ENCODE results near the gene SLC66A3. TPM values are rescaled to one million over a fixed set of nuclear protein-coding genes. Genes with fewer than 3 reads are reported as not detected.
A peak's percentile ranks its signal among the peaks of the same experiment; 100 is the strongest.

Gene SLC66A3
- total RNA-seq, 1 donor from 2014 or later, result 6.0 TPM

DNA sequence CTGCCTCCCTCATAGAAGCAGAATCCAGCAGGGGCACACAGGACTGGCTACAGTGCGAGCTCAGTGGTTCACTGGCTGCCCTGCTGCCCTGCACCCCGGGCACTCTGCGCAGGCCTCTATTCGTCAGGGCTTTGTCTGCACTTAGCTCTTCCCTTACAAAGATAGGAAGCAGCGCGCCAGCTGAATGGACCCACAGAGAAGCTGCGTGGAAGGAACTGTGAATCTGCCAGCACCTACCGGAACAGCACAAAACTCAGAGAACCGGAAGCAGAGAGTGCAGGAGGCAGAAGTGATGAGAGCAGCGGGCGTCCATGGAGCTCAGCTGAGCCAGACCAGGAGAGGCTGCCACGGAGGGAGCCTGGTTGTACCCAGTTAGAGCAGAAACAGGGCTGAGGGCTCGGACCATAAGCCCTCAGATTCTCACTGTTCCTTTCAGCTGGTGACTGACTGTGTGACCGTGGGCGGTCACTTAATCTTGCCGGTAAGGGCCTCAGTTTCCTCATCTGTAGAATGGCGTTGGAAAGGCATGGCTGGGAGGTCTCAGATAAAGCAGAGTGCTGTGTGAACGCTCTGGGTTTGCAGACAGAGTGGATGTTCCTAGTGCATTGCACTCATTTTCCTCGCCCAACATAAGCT, 23.1 kb upstream of the SLC66A3 start:
- Mint-ChIP-seq H3K9me3 (no peaks in the 10 kb centered on the region), H3K4me3 (peak overlapping the region; percentile 81), H3K36me3 (no peaks in the 10 kb centered on the region), H3K27me3 (ENCODE audit: low read depth) (peaks cover 11% of the 10 kb centered on the region), H3K4me1 (peaks cover 15% of the 10 kb centered on the region), H3K27ac (peak overlapping the region; percentile 21)
- DNase-seq (ENCODE audit: low spot score in 2 of 2, unreplicated experiment in 2 of 2), result no peak
- TF ChIP-seq, protein P1, sequence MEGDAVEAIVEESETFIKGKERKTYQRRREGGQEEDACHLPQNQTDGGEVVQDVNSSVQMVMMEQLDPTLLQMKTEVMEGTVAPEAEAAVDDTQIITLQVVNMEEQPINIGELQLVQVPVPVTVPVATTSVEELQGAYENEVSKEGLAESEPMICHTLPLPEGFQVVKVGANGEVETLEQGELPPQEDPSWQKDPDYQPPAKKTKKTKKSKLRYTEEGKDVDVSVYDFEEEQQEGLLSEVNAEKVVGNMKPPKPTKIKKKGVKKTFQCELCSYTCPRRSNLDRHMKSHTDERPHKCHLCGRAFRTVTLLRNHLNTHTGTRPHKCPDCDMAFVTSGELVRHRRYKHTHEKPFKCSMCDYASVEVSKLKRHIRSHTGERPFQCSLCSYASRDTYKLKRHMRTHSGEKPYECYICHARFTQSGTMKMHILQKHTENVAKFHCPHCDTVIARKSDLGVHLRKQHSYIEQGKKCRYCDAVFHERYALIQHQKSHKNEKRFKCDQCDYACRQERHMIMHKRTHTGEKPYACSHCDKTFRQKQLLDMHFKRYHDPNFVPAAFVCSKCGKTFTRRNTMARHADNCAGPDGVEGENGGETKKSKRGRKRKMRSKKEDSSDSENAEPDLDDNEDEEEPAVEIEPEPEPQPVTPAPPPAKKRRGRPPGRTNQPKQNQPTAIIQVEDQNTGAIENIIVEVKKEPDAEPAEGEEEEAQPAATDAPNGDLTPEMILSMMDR (IDR thresholded peaks at IDR 0.05; ENCODE audit: unreplicated experiment), result no peak

- no peak for DNase-seq (ENCODE audit: low spot score in 2 of 2, unreplicated experiment in 2 of 2)
- Mint-ChIP-seq H3K9me3 (no peaks in the 10 kb centered on the region), H3K36me3 (no peaks in the 10 kb centered on the region), H3K4me1 (peaks cover 15% of the 10 kb centered on the region), H3K27me3 (ENCODE audit: low read depth) (peaks cover 17% of the 10 kb centered on the region), H3K27ac (peak overlapping the region; percentile 92), H3K4me3 (peak overlapping the region; percentile 81)
- TF ChIP-seq, protein P1 (IDR thresholded peaks at IDR 0.05; ENCODE audit: unreplicated experiment), result no peak
Observed at GRCh38 chr2:11133238-11133935, 21.9 kb upstream of the SLC66A3 start.

DNA sequence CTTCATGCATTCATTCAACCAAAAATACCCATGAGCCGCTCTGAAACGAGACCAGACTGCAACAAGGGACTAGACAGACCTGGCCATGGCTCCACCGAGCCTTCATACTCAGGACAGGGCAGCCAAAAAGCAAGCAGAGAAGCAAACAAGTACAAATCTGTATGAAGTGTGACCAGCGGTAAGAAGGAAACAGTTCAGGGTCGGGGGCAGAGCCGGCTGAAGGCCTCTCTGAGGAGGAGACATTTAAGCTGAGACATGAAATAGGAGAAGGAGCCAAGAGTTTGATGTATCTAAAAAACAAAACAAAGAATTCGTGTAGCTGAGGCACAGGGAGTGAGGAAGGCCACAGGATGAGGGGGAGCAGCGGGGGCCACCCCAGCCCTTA, 21.3 kb upstream of the SLC66A3 start:
- peaks cover 15% of the 10 kb centered on the region for H3K4me1 Mint-ChIP-seq
- DNase-seq (ENCODE audit: low spot score in 2 of 2, unreplicated experiment in 2 of 2), result no peak
- peaks cover 17% of the 10 kb centered on the region for H3K27me3 Mint-ChIP-seq (ENCODE audit: low read depth)
- no peaks in the 10 kb centered on the region for H3K36me3 Mint-ChIP-seq
- TF ChIP-seq, protein P1 (IDR thresholded peaks at IDR 0.05; ENCODE audit: unreplicated experiment), result no peak
- H3K27ac Mint-ChIP-seq, result no peak overlapping the region
- H3K9me3 Mint-ChIP-seq, result no peaks in the 10 kb centered on the region
- no peak overlapping the region for H3K4me3 Mint-ChIP-seq

GRCh38 chr2:11134349-11134748, 20.9 kb upstream of the SLC66A3 start:
- no peak overlapping the region for H3K4me3 Mint-ChIP-seq
- H3K27me3 Mint-ChIP-seq (ENCODE audit: low read depth), result peaks cover 17% of the 10 kb centered on the region
- H3K9me3 Mint-ChIP-seq, result no peaks in the 10 kb centered on the region
- no peak overlapping the region for H3K27ac Mint-ChIP-seq
- peaks cover 15% of the 10 kb centered on the region for H3K4me1 Mint-ChIP-seq
- DNase-seq (ENCODE audit: low spot score in 2 of 2, unreplicated experiment in 2 of 2), result no peak
- TF ChIP-seq, protein P1 (IDR thresholded peaks at IDR 0.05; ENCODE audit: unreplicated experiment), result no peak
- no peaks in the 10 kb centered on the region for H3K36me3 Mint-ChIP-seq

- H3K27ac Mint-ChIP-seq, result no peak overlapping the region
- TF ChIP-seq, protein P1 (IDR thresholded peaks at IDR 0.05; ENCODE audit: unreplicated experiment), result no peak
- H3K4me3 Mint-ChIP-seq, result no peak overlapping the region
- no peak for DNase-seq (ENCODE audit: low spot score in 2 of 2, unreplicated experiment in 2 of 2)
- peaks cover 4% of the 10 kb centered on the region for H3K4me1 Mint-ChIP-seq
- H3K9me3 Mint-ChIP-seq, result no peaks in the 10 kb centered on the region
- peaks cover 34% of the 10 kb centered on the region for H3K27me3 Mint-ChIP-seq (ENCODE audit: low read depth)
- H3K36me3 Mint-ChIP-seq, result no peaks in the 10 kb centered on the region
Observed at GRCh38 chr2:11140492-11140891, 14.8 kb upstream of the SLC66A3 start.

Measured in mesothelial cell of epicardium (in vitro differentiated cells).